Naive B cell (primary cell): ENCODE results near the gene HEXIM1. TPM values are rescaled to one million over a fixed set of nuclear protein-coding genes. Genes with fewer than 3 reads are reported as not detected.

Experiments
- ATAC-seq, 2 donors: fragments of 150-1000 bp; cut with Tn5 transposase; 2 replicates each; pipeline ENCODE4 v1.10.0; 2021; ENCODE audit warnings: low read depth in 2 of 2, mild to moderate bottlenecking in 2 of 2, moderate library complexity in 2 of 2
- DNase-seq: peaks from one replicate; pipeline ENCODE4 v3.0.0; 2022
- H3K27ac Mint-ChIP-seq, 6 donors: one replicate each; pipeline ENCODE4 v1.8.0; 2020 to 2022; ENCODE audit warnings: mild to moderate bottlenecking in 6 of 6, mixed read lengths in 6 of 6, moderate library complexity in 5 of 6, inconsistent platforms in 2 of 6
- H3K27me3 Mint-ChIP-seq, 3 donors: one replicate each; pipeline ENCODE4 v1.8.0; 2021 to 2022; ENCODE audit warnings: mixed read lengths in 3 of 3, mild to moderate bottlenecking in 1 of 3
- H3K36me3 Mint-ChIP-seq, 2 donors: one replicate each; pipeline ENCODE4 v1.8.0; 2020 to 2022; ENCODE audit warnings: mixed read lengths in 2 of 2, inconsistent platforms in 1 of 2, mild to moderate bottlenecking in 1 of 2
- H3K4me1 Mint-ChIP-seq, 3 donors: one replicate each; pipeline ENCODE4 v1.8.0; 2020 to 2022; ENCODE audit warnings: mixed read lengths in 3 of 3, inconsistent platforms in 1 of 3, mild to moderate bottlenecking in 1 of 3, moderate library complexity in 1 of 3
- H3K4me3 Mint-ChIP-seq, 8 donors: one replicate each; pipeline ENCODE4 v1.8.0; 2020 to 2022; ENCODE audit warnings: mild to moderate bottlenecking in 8 of 8, mixed read lengths in 8 of 8, moderate library complexity in 8 of 8, inconsistent platforms in 2 of 8
- H3K9me3 Mint-ChIP-seq, 7 donors: one replicate each; pipeline ENCODE4 v1.8.0; 2020 to 2022; ENCODE audit warnings: mixed read lengths in 7 of 7, mild to moderate bottlenecking in 5 of 7, inconsistent platforms in 2 of 7, moderate library complexity in 1 of 7
- polyA plus RNA-seq, 6 donors: library from polyadenylated mRNA; unstranded; fragments of 300-500 nt; fragmentation: Illumina TruSeq; gene quantifications; one replicate each; pipeline ENCODE4 v1.2.3, GENCODE V29; 2021; ENCODE audit warnings: low read depth in 6 of 6

HEXIM1 gene
- polyA plus RNA-seq, 6 donors from 2014 or later = 3.2 to 5.3 (median 4.1) TPM

GRCh38 chr17:45195424-45195823 is 47.1 kb downstream of the HEXIM1 start:
- peaks cover 0 to 7% (median 7%) of the 10 kb centered on the region in 3 donors for H3K4me1 Mint-ChIP-seq
- H3K27me3 Mint-ChIP-seq = no peaks in the 10 kb centered on the region
- no peak overlapping the region for H3K27ac Mint-ChIP-seq
- ATAC-seq (no peak), DNase-seq (no peak)
- peaks cover 0 to 3% (median 0%) of the 10 kb centered on the region in 7 donors for H3K9me3 Mint-ChIP-seq
- no peaks in the 10 kb centered on the region for H3K36me3 Mint-ChIP-seq
- no peak overlapping the region for H3K4me3 Mint-ChIP-seq

- Mint-ChIP-seq H3K36me3 (no peaks in the 10 kb centered on the region), H3K9me3 (peaks cover 0 to 3% (median 0%) of the 10 kb centered on the region in 7 donors), H3K27ac (no peak overlapping the region), H3K4me3 (no peak overlapping the region), H3K4me1 (peaks cover 0 to 7% (median 7%) of the 10 kb centered on the region in 3 donors), H3K27me3 (no peaks in the 10 kb centered on the region)
- no peak for DNase-seq
- ATAC-seq = no peak
Measured at GRCh38 chr17:45197108-45197507, 48.8 kb downstream of the HEXIM1 start.

GRCh38 chr17:45197555-45198334 is 49.5 kb downstream of the HEXIM1 start:
- Mint-ChIP-seq H3K9me3 (peaks cover 0 to 3% (median 0%) of the 10 kb centered on the region in 7 donors), H3K27me3 (no peaks in the 10 kb centered on the region), H3K36me3 (no peaks in the 10 kb centered on the region), H3K4me3 (no peak overlapping the region), H3K27ac (peak overlapping the region in 1 of 6 donors; percentile 51), H3K4me1 (peaks cover 0 to 7% (median 7%) of the 10 kb centered on the region in 3 donors)
- peak; percentile 99 for ATAC-seq
- peak; percentile 85 for DNase-seq

GRCh38 chr17:45200701-45201100 is 52.4 kb downstream of the HEXIM1 start:
- no peak for ATAC-seq
- H3K4me1 Mint-ChIP-seq = peaks cover 0 to 7% (median 7%) of the 10 kb centered on the region in 3 donors
- H3K36me3 Mint-ChIP-seq = no peaks in the 10 kb centered on the region
- no peaks in the 10 kb centered on the region for H3K27me3 Mint-ChIP-seq
- H3K27ac Mint-ChIP-seq = no peak overlapping the region
- no peak for DNase-seq
- H3K9me3 Mint-ChIP-seq = no peaks in the 10 kb centered on the region
- H3K4me3 Mint-ChIP-seq = no peak overlapping the region

- Mint-ChIP-seq H3K4me3 (no peak overlapping the region), H3K27me3 (no peaks in the 10 kb centered on the region), H3K4me1 (peaks cover 0 to 7% (median 7%) of the 10 kb centered on the region in 3 donors), H3K9me3 (no peaks in the 10 kb centered on the region), H3K36me3 (no peaks in the 10 kb centered on the region), H3K27ac (peak overlapping the region in 1 of 6 donors; percentile 26)
- no peak for DNase-seq
- ATAC-seq = no peak
Measured at GRCh38 chr17:45201457-45201856, 53.2 kb downstream of the HEXIM1 start.

Other genes starting within 250 kb of the HEXIM1 start
- gene EFTUD2, start 249.0 kb upstream of the HEXIM1 start, polyA plus RNA-seq = 10 to 100 TPM; 45.4 to 92.7 (median 66.5) TPM
- gene GFAP, start 233.0 kb upstream of the HEXIM1 start, polyA plus RNA-seq = under 1 TPM in 5 of 6 donors, not detected in 1; 0.30 to 0.83 (median 0.66) TPM
- not detected for gene KIF18B, start 200.7 kb upstream of the HEXIM1 start, polyA plus RNA-seq
- gene C1QL1, start 180.2 kb upstream of the HEXIM1 start, polyA plus RNA-seq = not detected
- 10 to 100 TPM in 4 of 6 donors, 1 to 10 TPM in 2; 3.1 to 15.5 (median 11.1) TPM for gene DCAKD, start 96.8 kb upstream of the HEXIM1 start, polyA plus RNA-seq
- 10 to 100 TPM; 29.2 to 98.6 (median 55.5) TPM for gene NMT1, start 87.2 kb upstream of the HEXIM1 start, polyA plus RNA-seq
- not detected for gene PLCD3, start 16.0 kb upstream of the HEXIM1 start, polyA plus RNA-seq
- gene ACBD4, start 12.8 kb upstream of the HEXIM1 start, polyA plus RNA-seq = 10 to 100 TPM; 15.4 to 27.1 (median 20.4) TPM
- 1 to 10 TPM; 2.1 to 6.7 (median 4.3) TPM for gene HEXIM2, start 13.4 kb downstream of the HEXIM1 start, polyA plus RNA-seq
- gene FMNL1, start 73.4 kb downstream of the HEXIM1 start, polyA plus RNA-seq = 10 to 100 TPM; 16.9 to 47.0 (median 22.3) TPM
- gene SPATA32, start 113.6 kb downstream of the HEXIM1 start, polyA plus RNA-seq = 1 to 10 TPM in 1 of 6 donors, under 1 TPM in 4, not detected in 1; 0.16 to 4.6 (median 0.31) TPM
- 10 to 100 TPM; 13.3 to 38.9 (median 19.1) TPM for gene MAP3K14, start 168.5 kb downstream of the HEXIM1 start, polyA plus RNA-seq